ENCODE measurements around the gene SFMBT2. TPM values are rescaled to one million over a fixed set of nuclear protein-coding genes. Genes with fewer than 3 reads are reported as not detected.
"Not testable (repeated sequence)": the region's sequence is repeated elsewhere in the genome, so short reads cannot be mapped to it uniquely, and the experiment has no call there.

The SFMBT2 gene
- polyA plus RNA-seq, 1 donor = 6.3 TPM

GRCh38 chr10:7401156-7401555 lies 9.7 kb downstream of the SFMBT2 start:
- DNase-seq (ENCODE audit: low read depth) = no peak

- no peak for DNase-seq (ENCODE audit: low read depth)
These were observed 10.6 kb downstream of the SFMBT2 start for GRCh38 chr10:7400068-7400715.

- no peak for DNase-seq (ENCODE audit: low read depth)
These were observed 11.3 kb downstream of the SFMBT2 start for GRCh38 chr10:7399533-7399932.

GRCh38 chr10:7397049-7398035 lies 13.5 kb downstream of the SFMBT2 start:
- no peak for DNase-seq (ENCODE audit: low read depth)

GRCh38 chr10:7392301-7392700 lies 18.5 kb downstream of the SFMBT2 start:
- not testable (repeated sequence) for DNase-seq (ENCODE audit: low read depth)

- DNase-seq (ENCODE audit: low read depth) = no peak
These were observed 19.1 kb downstream of the SFMBT2 start for GRCh38 chr10:7391748-7392147.

GRCh38 chr10:7390689-7391110 lies 20.1 kb downstream of the SFMBT2 start:
- DNase-seq (ENCODE audit: low read depth) = not testable (repeated sequence)

GRCh38 chr10:7389844-7390243 lies 21.0 kb downstream of the SFMBT2 start:
- DNase-seq (ENCODE audit: low read depth) = no peak

GRCh38 chr10:7389346-7389745 lies 21.5 kb downstream of the SFMBT2 start:
- DNase-seq (ENCODE audit: low read depth) = no peak

- DNase-seq (ENCODE audit: low read depth) = no peak
These were observed 22.2 kb downstream of the SFMBT2 start for GRCh38 chr10:7388602-7389001.

- DNase-seq (ENCODE audit: low read depth) = not testable (repeated sequence)
These were observed 22.7 kb downstream of the SFMBT2 start for GRCh38 chr10:7388149-7388548.

- no peak for DNase-seq (ENCODE audit: low read depth)
These were observed 25.7 kb downstream of the SFMBT2 start for GRCh38 chr10:7385114-7385513.

- no peak for DNase-seq (ENCODE audit: low read depth)
These were observed 27.4 kb downstream of the SFMBT2 start for GRCh38 chr10:7383442-7383841.

GRCh38 chr10:7380704-7381241 lies 30.1 kb downstream of the SFMBT2 start:
- no peak for DNase-seq (ENCODE audit: low read depth)

GRCh38 chr10:7378602-7379403 lies 32.0 kb downstream of the SFMBT2 start:
- no peak for DNase-seq (ENCODE audit: low read depth)

GRCh38 chr10:7377614-7378248 lies 33.1 kb downstream of the SFMBT2 start:
- no peak for DNase-seq (ENCODE audit: low read depth)

- DNase-seq (ENCODE audit: low read depth) = no peak
These were observed 36.0 kb downstream of the SFMBT2 start for GRCh38 chr10:7374795-7375194.

- no peak for DNase-seq (ENCODE audit: low read depth)
These were observed 37.8 kb downstream of the SFMBT2 start for GRCh38 chr10:7373039-7373438.

GRCh38 chr10:7372504-7372903 lies 38.3 kb downstream of the SFMBT2 start:
- no peak for DNase-seq (ENCODE audit: low read depth)

GRCh38 chr10:7370511-7370910 lies 40.3 kb downstream of the SFMBT2 start:
- no peak for DNase-seq (ENCODE audit: low read depth)

Data from forelimb muscle (tissue), 1 donor.